Endothelial cell (in vitro differentiated cells): ENCODE data around the gene ZNF683. TPM values are rescaled to one million over a fixed set of nuclear protein-coding genes. Genes with fewer than 3 reads are reported as not detected.
"Not testable (repeated sequence)": the region's sequence is repeated elsewhere in the genome, so short reads cannot be mapped to it uniquely, and the experiment has no call there.

Experiments
- DNase-seq: peaks from one replicate; pipeline ENCODE4 v3.0.0; 2021; ENCODE audit warnings: low spot score
- H3K27ac Mint-ChIP-seq: one replicate; pipeline ENCODE4 v1.8.0; 2021; ENCODE audit warnings: mixed read lengths, inconsistent platforms; ENCODE audit not compliant: unreplicated experiment
- H3K27me3 Mint-ChIP-seq: one replicate; pipeline ENCODE4 v1.8.0; 2021; ENCODE audit warnings: mild to moderate bottlenecking, moderate library complexity, mixed read lengths, inconsistent platforms; ENCODE audit not compliant: unreplicated experiment
- H3K36me3 Mint-ChIP-seq: one replicate; pipeline ENCODE4 v1.8.0; 2021; ENCODE audit warnings: mild to moderate bottlenecking, low read depth, mixed read lengths, inconsistent platforms; ENCODE audit not compliant: unreplicated experiment
- H3K4me1 Mint-ChIP-seq: one replicate; pipeline ENCODE4 v1.8.0; 2021; ENCODE audit warnings: mild to moderate bottlenecking, mixed read lengths, inconsistent platforms; ENCODE audit not compliant: unreplicated experiment
- H3K4me3 Mint-ChIP-seq: one replicate; pipeline ENCODE4 v1.8.0; 2021; ENCODE audit warnings: mild to moderate bottlenecking, mixed read lengths, inconsistent platforms; ENCODE audit not compliant: unreplicated experiment
- H3K9me3 Mint-ChIP-seq: one replicate; pipeline ENCODE4 v1.8.0; 2021; ENCODE audit warnings: mixed read lengths, inconsistent platforms; ENCODE audit not compliant: unreplicated experiment
- CTCF ChIP-seq: fragments of 200-600 bp; sonication (generic); IDR thresholded peaks from one replicate; pipeline ENCODE4 v1.5.0; 2021; ENCODE audit warnings: antibody characterized with exemption; ENCODE audit not compliant: unreplicated experiment
- total RNA-seq: library from RNA; stranded (reverse); fragmentation: NEBNext Ultra II Directional; extraction: Animal tissue kit (Norgen Biotek cat#: 25700); gene quantifications from one replicate; pipeline ENCODE4 v1.2.1, GENCODE V29; 2021; ENCODE audit not compliant: unreplicated experiment

Gene ZNF683
- total RNA-seq, 1 donor from 2014 or later = not detected

- Mint-ChIP-seq H3K4me1 (no peaks in the 10 kb centered on the region), H3K9me3 (no peaks in the 10 kb centered on the region), H3K36me3 (no peaks in the 10 kb centered on the region), H3K27me3 (no peaks in the 10 kb centered on the region), H3K27ac (no peak overlapping the region), H3K4me3 (no peak overlapping the region)
- TF ChIP-seq CTCF = no peak
- DNase-seq = no peak
Measured at GRCh38 chr1:26387447-26387846, 14.9 kb upstream of the ZNF683 start.

DNA sequence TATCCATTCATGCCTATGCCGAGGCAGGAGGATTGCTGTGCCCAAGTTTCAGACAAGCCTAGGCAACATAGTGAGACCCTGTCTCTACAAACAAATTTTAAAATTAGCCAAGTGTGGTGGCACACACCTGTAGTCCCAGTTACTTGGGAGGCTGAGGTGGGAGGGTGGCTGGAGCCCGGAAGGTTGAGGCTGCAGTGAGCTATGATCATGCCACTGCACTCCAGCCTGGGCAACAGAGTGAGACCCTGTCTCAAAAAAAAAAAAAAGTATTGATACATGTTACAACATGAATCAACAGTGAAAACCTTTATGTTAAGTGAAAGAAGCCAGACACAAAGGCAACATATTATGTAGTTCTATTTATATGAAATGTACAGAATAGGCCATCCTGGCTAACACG, 12.5 kb upstream of the ZNF683 start:
- not testable (repeated sequence) for H3K36me3 Mint-ChIP-seq, H3K27me3 Mint-ChIP-seq, DNase-seq, H3K4me3 Mint-ChIP-seq, H3K9me3 Mint-ChIP-seq, H3K4me1 Mint-ChIP-seq, H3K27ac Mint-ChIP-seq

DNA sequence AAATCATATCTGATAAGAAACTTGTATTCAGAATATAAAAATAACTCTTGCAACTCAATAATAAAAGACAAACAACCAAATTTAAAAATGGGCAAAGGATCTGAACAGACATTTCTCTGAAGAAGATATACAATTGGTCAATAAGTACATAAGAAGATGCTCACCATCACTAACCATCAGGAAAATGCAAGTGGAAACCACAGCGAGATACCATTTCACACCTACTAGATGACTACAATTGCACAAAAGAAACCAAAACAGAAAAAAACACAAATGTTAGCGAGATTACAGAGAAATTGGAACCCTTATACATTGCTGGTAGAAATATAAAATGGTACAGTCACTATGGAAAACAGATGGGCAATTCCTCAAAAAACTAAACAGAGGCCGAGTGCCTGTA, 11.5 kb upstream of the ZNF683 start:
- no peak overlapping the region for H3K27ac Mint-ChIP-seq
- no peaks in the 10 kb centered on the region for H3K4me1 Mint-ChIP-seq
- TF ChIP-seq CTCF = no peak
- H3K27me3 Mint-ChIP-seq = no peaks in the 10 kb centered on the region
- H3K4me3 Mint-ChIP-seq = no peak overlapping the region
- DNase-seq = no peak
- no peaks in the 10 kb centered on the region for H3K9me3 Mint-ChIP-seq
- no peaks in the 10 kb centered on the region for H3K36me3 Mint-ChIP-seq

DNA sequence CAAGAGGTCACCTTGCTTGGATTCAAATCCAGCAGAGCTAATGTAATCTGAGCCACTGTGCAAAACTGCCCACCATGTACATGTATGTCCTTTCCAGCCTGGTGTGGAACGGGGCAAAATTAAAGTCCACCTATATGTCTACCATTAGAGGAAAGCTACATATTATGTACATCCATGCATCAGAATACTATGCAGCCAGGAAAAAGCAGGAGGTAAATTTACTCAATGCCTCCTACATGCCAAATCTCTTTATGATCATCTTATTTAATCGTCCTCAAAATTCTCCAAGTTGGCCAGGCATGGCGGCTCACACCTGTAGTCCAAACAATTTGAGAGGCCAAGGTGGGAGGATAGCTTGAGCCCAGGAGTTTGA, 6.3 kb upstream of the ZNF683 start:
- Mint-ChIP-seq H3K4me1 (peaks cover 18% of the 10 kb centered on the region), H3K27me3 (no peaks in the 10 kb centered on the region)

GRCh38 chr1:26378088-26378878, 5.7 kb upstream of the ZNF683 start:
- DNase-seq = no peak
- H3K36me3 Mint-ChIP-seq = no peaks in the 10 kb centered on the region
- H3K27ac Mint-ChIP-seq = no peak overlapping the region
- H3K4me3 Mint-ChIP-seq = no peak overlapping the region
- H3K9me3 Mint-ChIP-seq = no peaks in the 10 kb centered on the region
- TF ChIP-seq CTCF = no peak
- peaks cover 20% of the 10 kb centered on the region for H3K4me1 Mint-ChIP-seq
- H3K27me3 Mint-ChIP-seq = no peaks in the 10 kb centered on the region

More for the DNA sequence above, 6.3 kb upstream of the ZNF683 start:
- no peaks in the 10 kb centered on the region for H3K36me3 Mint-ChIP-seq
- H3K27ac Mint-ChIP-seq = no peak overlapping the region
- no peaks in the 10 kb centered on the region for H3K9me3 Mint-ChIP-seq
- TF ChIP-seq CTCF = no peak
- H3K4me3 Mint-ChIP-seq = no peak overlapping the region
- no peak for DNase-seq
